ENCODE data around the gene CT45A1. TPM values are rescaled to one million over a fixed set of nuclear protein-coding genes. Genes with fewer than 3 reads are reported as not detected.

Gene CT45A1
- total RNA-seq, 1 donor from 2014 or later, result not detected

Other genes with a start within 250 kb of the CT45A1 start
- 14.6 and 14.8 TPM in 2 replicates for gene INTS6L, start 193.0 kb upstream of the CT45A1 start, total RNA-seq
- not detected in 2 replicates for gene CT45A3, start 54.6 kb downstream of the CT45A1 start, total RNA-seq
- gene CT45A5, start 71.9 kb downstream of the CT45A1 start, total RNA-seq, result not detected in 2 replicates
- gene CT45A6, start 89.1 kb downstream of the CT45A1 start, total RNA-seq, result not detected in 2 replicates
- gene CT45A2, start 106.4 kb downstream of the CT45A1 start, total RNA-seq, result not detected in 2 replicates
- not detected in 2 replicates for gene CT45A7, start 123.6 kb downstream of the CT45A1 start, total RNA-seq
- not detected in 2 replicates for gene CT45A8, start 140.9 kb downstream of the CT45A1 start, total RNA-seq
- not detected in 2 replicates for gene CT45A9, start 158.2 kb downstream of the CT45A1 start, total RNA-seq
- gene CT45A10, start 179.8 kb downstream of the CT45A1 start, total RNA-seq, result not detected in 2 replicates
- not detected in 2 replicates for gene SAGE1, start 180.1 kb downstream of the CT45A1 start, total RNA-seq

Data from progenitor cell of endocrine pancreas (in vitro differentiated cells).